ENCODE data around the gene PHF21A. TPM values are rescaled to one million over a fixed set of nuclear protein-coding genes. Genes with fewer than 3 reads are reported as not detected.

The PHF21A gene
- total RNA-seq, 4 donors from 2014 or later = 12.1 to 83.3 (median 29.3) TPM

DNA sequence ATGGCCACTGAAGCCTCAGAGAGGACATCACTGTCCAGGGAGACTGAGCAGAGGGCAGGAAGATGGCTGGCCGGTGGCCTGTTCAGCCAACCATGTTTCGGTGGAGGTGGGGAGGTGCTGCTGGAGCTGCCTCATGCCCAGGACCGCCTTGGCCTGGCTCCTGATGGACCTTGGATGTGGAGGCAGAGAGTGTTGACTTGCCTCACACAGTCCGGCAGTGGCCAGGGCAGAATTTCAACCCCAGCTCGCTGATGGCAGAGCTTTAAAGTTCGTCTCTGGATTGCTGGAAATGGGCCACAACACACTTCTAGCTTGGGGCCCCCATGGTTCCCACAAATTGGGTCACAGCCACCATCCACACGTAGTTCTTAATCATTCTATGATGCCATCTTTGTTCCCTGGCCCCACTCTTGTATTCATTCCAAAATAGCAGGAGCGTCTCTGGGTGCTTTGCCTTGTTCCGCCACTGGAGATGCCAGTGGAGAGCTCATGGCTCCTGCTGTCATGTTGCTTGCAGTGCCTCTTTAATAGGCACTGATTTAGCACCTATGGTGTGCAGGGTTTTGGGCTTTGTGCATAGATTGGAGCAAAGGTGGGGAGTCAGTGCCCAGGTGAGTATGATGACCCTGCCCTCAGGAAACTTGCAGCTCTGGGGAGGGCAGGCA lies 230.2 kb downstream of the PHF21A start:
- Histone ChIP-seq H3K27ac (no peak overlapping the region), H3K9me3 (no peaks in the 10 kb centered on the region), H3K4me3 (no peak overlapping the region), H3K27me3 (no peaks in the 10 kb centered on the region), H3K4me1 (peaks cover 0 to under 1% of the 10 kb centered on the region in 2 donors), H3K36me3 (no peaks in the 10 kb centered on the region)
- TF ChIP-seq, protein P1, sequence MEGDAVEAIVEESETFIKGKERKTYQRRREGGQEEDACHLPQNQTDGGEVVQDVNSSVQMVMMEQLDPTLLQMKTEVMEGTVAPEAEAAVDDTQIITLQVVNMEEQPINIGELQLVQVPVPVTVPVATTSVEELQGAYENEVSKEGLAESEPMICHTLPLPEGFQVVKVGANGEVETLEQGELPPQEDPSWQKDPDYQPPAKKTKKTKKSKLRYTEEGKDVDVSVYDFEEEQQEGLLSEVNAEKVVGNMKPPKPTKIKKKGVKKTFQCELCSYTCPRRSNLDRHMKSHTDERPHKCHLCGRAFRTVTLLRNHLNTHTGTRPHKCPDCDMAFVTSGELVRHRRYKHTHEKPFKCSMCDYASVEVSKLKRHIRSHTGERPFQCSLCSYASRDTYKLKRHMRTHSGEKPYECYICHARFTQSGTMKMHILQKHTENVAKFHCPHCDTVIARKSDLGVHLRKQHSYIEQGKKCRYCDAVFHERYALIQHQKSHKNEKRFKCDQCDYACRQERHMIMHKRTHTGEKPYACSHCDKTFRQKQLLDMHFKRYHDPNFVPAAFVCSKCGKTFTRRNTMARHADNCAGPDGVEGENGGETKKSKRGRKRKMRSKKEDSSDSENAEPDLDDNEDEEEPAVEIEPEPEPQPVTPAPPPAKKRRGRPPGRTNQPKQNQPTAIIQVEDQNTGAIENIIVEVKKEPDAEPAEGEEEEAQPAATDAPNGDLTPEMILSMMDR (IDR thresholded peaks at IDR 0.05) = no peak
- TF ChIP-seq POLR2A (IDR thresholded peaks at IDR 0.05) = no peak
- DNase-seq = no peak
- intact Hi-C loops (cut with DNase I; ENCODE audit: low total_unique reads) = no loop called here

DNA sequence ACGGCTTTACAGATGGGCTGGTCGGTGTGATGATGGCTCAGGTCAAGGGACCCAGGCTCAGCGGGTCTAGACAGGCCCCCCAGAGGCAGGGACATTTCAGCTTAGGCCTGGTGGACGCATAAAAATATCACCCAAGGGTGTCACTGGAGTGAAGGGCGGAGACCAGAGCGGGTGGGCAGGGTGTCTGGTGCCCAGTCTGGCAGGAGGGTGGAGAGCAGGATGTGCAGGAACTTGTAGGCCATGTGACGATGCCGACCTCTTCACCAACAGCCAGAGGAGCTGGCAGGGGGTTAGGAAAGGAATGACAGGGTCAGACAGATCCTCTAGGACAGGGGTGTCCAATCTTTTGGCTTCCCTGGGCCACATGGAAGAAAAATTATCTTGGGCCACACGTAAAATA lies 231.3 kb downstream of the PHF21A start:
- H3K9me3 ChIP-seq = no peaks in the 10 kb centered on the region
- TF ChIP-seq, protein P1 (IDR thresholded peaks at IDR 0.05) = no peak
- no peak for TF ChIP-seq POLR2A (IDR thresholded peaks at IDR 0.05)

DNA sequence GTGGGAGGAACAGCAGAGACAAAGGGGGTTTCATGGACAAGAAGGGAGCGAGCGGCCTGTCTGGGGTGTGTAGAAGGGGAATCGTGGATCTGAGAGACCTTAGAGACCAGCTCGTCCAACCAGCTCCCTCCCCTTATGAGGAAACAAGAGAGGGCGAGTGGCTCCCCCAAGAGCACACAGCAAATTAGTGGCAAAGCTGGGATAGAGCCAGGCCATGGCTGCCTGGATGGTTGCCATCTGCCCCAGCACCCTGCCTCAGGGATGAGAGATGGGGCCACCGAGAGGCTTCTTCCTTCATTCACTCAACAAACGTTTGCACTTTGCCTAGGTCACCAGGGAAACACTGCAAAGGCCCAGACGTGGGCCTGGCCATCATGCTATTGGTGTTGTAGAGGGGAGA lies 231.7 kb downstream of the PHF21A start:
- H3K9me3 ChIP-seq = no peaks in the 10 kb centered on the region
- intact Hi-C loops (cut with DNase I; ENCODE audit: low total_unique reads) = no loop called here
- no peak overlapping the region for H3K27ac ChIP-seq
- no peaks in the 10 kb centered on the region for H3K36me3 ChIP-seq
- no peaks in the 10 kb centered on the region for H3K27me3 ChIP-seq
- no peak overlapping the region for H3K4me3 ChIP-seq
- no peak for DNase-seq
- no peak for TF ChIP-seq POLR2A (IDR thresholded peaks at IDR 0.05)
- TF ChIP-seq, protein P1 (IDR thresholded peaks at IDR 0.05) = no peak
- H3K4me1 ChIP-seq = peaks cover 0 to 7% of the 10 kb centered on the region in 2 donors

More for the DNA sequence above, 231.3 kb downstream of the PHF21A start:
- no peak overlapping the region for H3K27ac ChIP-seq
- H3K4me1 ChIP-seq = peaks cover 0 to 7% of the 10 kb centered on the region in 2 donors
- no peaks in the 10 kb centered on the region for H3K36me3 ChIP-seq
- H3K4me3 ChIP-seq = no peak overlapping the region
- intact Hi-C loops (cut with DNase I; ENCODE audit: low total_unique reads) = no loop called here
- DNase-seq = no peak
- H3K27me3 ChIP-seq = no peaks in the 10 kb centered on the region

- no peak overlapping the region for H3K4me3 ChIP-seq
- H3K27me3 ChIP-seq = no peaks in the 10 kb centered on the region
- intact Hi-C loops (cut with DNase I; ENCODE audit: low total_unique reads) = no loop called here
- peaks cover 0 to 7% of the 10 kb centered on the region in 2 donors for H3K4me1 ChIP-seq
- no peaks in the 10 kb centered on the region for H3K9me3 ChIP-seq
- no peaks in the 10 kb centered on the region for H3K36me3 ChIP-seq
- TF ChIP-seq POLR2A (IDR thresholded peaks at IDR 0.05) = no peak
- TF ChIP-seq, protein P1 (IDR thresholded peaks at IDR 0.05) = no peak
- DNase-seq = no peak
- no peak overlapping the region for H3K27ac ChIP-seq
These were observed 233.7 kb downstream of the PHF21A start for GRCh38 chr11:45887587-45887986.

DNA sequence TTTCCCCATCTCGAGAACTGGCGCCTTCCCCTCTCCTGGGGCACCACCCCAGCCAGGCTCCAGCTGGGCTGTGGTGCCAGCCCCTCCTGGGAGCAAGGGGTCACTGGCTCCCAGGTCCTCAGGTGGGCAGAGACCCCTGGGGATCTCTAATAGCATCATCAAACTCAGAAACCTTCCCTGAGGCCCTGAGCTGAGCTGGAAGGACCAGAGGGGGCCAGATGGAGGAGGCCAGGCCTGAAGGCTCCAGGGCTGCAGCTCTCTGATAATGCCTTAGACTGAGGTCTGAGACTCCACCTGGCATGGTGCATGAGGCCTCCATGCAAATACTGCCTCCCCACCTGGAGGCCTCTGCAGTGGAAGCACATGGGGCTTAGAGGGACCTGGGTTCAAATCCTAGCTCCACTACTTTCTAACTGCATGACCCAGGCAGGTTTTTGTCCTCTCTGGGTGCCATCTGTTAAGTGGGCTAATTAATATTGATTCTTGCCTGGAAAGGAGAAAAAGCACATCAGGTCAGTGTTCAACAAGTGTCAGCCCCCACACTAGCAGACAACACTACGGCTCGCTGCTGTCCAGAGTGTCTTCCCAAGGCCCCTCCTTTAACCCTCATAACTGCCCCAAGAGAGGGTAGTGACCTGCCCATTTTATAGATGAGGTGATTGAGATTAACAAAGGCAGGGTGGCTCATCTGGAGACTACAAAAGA lies 234.3 kb downstream of the PHF21A start:
- H3K9me3 ChIP-seq = no peaks in the 10 kb centered on the region
- intact Hi-C loops (cut with DNase I; ENCODE audit: low total_unique reads) = no loop called here
- H3K27me3 ChIP-seq = no peaks in the 10 kb centered on the region
- no peak overlapping the region for H3K27ac ChIP-seq
- DNase-seq = no peak
- peaks cover 0 to 7% of the 10 kb centered on the region in 2 donors for H3K4me1 ChIP-seq
- no peak overlapping the region for H3K4me3 ChIP-seq
- TF ChIP-seq, protein P1 (IDR thresholded peaks at IDR 0.05) = no peak
- no peak for TF ChIP-seq POLR2A (IDR thresholded peaks at IDR 0.05)
- H3K36me3 ChIP-seq = no peaks in the 10 kb centered on the region

Measured in uterus (tissue), 4 donors.